Subcutaneous adipose tissue (tissue), 4 donors: Measurements from ENCODE around the gene PDGFRA. TPM values are rescaled to one million over a fixed set of nuclear protein-coding genes. Genes with fewer than 3 reads are reported as not detected.

ENCODE experiments used
- CTCF ChIP-seq: fragments of 450-650 bp; IDR thresholded peaks from one replicate; pipeline ENCODE4 v1.5.1; 2016; ENCODE audit warnings: low read depth, mild to moderate bottlenecking, control low read depth, antibody characterized with exemption, moderate library complexity
- total RNA-seq, 4 donors: library from RNA; depleted of rRNA; stranded (reverse); fragments of >200 nt; gene quantifications; one replicate each; pipeline ENCODE4 v1.1.0, GENCODE V29; 2016

PDGFRA gene
- total RNA-seq, 4 donors from 2014 or later: 91.0 to 146 (median 136) TPM

- no peak for TF ChIP-seq CTCF
Observed at GRCh38 chr4:54217642-54218495, 11.2 kb upstream of the PDGFRA start.

GRCh38 chr4:54218736-54219135 is 10.4 kb upstream of the PDGFRA start:
- no peak for TF ChIP-seq CTCF

DNA sequence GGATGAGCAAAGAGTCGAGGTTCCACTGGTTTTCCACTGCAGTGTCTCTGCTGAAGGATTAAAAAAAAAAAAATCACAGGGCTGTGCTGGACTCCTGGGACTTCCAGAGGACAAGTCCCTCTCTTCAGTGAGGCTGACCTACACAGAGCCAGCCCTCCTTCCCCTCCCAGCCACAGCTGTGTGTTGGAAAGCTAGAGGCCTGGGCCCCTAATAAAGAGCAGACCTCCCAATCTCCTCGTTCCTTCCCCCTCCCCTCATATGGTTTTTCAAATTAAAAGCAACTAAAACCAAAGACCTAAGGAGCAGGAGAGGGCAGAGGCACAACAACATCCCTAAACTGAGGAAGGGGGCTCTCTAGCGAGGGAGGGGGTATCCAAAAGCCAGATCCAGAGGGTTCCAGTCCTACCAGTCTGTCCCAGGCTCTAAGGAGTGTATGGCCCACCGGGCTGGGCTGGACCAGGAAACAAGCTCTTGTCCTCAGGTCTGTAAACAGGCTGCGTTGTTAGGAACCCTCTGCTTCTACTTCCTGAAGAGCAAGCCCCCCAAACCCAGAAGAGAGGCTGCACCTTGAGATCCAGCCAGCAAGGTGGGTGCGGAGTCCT is 4.0 kb upstream of the PDGFRA start:
- TF ChIP-seq CTCF: no peak

GRCh38 chr4:54225598-54226403 is 3.3 kb upstream of the PDGFRA start:
- no peak for TF ChIP-seq CTCF

- TF ChIP-seq CTCF: no peak
Observed at GRCh38 chr4:54226404-54227255, 2.5 kb upstream of the PDGFRA start.

- TF ChIP-seq CTCF: no peak
Observed at GRCh38 chr4:54227256-54228055, 1.6 kb upstream of the PDGFRA start.
